T-helper 9 cell (primary cell): Measurements from ENCODE around the gene EVI5L.

Source experiments
- DNase-seq: peaks from one replicate; pipeline ENCODE4 v3.0.0-alpha.2; 2020

EVI5L gene

DNA sequence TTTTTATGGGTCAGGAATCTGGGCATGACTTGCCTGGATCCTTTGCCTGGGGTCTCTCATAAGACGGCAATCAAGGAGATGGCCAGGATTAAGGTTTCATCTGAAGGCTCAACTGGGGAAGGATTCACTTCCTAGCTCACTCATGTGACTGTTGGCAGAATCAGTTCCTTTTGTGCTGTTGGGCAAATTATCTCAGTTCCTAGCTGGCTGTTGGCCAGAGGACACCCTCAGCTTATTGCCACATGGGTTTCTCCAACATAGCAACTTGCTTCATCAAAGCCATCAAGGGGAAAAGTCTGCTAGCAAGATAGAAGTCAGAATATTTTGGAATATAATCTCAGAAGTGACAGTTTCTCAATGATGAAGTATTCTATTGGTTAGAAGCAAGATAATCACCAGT, 12.2 kb upstream of the EVI5L start:
- DNase-seq = no peak

DNA sequence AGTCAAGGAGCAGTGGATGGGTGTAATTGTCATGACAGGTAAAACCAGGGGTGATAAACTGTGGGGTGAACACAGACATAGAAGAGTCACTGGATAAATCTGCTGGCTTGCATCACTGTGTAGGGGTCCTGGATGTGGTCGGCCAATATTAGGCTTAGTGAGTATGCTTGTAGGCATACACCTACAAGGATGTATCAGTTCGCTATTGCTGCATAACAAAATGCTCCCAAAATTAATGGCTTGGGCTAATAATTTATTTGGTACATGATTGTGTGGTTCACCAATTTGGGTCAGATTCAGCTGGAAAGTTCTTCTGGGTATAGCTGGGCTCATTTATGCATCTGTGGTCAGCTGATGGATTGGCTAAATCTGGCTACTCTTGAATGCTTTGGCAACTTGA, 11.2 kb upstream of the EVI5L start:
- DNase-seq = no peak

DNA sequence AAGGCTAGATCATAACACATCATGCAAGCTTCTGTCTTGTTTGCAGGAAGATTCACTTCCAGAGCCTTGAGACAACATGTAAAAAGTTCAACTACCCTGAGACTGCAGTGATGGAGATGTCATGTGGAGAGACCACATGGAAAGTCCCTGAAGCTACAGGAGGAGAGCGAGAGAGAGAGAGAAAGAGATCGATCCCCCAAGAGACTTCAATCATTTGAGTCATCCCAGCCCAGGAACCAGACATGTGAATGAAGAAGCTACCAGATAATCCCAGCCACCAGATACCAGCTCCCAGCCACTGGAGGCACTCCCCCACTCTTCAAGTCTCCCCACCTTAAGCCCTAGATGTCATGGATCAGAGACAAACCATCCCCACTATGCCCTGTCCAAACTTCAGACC, 10.7 kb upstream of the EVI5L start:
- DNase-seq = no peak

DNA sequence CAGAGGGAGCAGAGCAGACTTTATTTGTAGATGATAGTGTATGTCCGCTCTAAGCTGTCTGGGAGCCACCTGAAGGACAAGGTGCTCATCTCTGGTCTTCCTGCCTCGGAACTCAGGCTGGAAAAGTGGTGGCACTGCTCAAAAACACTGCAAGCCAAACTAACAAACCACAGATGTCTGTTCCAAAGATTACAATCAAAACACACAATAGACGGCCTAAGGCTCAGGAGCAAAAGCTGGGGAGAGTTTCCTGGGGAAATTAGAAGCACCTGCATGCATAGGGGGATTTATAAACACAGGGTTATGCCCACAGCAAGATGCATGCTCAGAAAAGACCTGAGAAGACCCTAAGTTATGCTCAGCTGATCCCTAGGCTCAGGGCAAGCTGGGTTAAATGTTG, 9.4 kb upstream of the EVI5L start:
- DNase-seq = no peak

DNA sequence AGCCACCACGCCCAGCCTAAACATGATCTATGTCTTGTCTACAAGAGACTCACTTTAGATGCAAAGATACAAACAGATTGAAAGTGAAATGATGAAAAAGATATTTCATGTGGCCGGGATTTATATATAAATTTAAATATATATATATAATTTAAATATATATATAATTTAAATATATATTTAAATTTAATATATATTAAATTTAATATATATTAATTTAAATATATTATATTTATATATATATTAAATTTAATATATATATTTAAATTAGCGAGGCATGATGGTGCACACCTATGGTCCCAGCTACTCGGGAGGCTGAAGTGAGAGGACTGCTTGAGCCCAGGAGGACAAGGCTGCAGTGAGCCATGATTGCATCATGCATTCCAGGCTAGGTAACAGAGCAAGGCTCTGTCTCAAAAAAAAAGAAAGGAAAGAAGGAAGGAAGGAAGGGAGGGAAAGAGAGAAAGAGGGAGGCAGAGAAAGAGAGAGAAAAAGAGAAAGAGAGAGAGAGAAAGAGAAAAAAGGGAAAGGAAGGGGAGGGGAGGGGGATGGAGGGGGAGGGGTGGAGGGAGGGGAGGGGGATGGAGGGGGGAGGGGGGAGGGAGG, 7.0 kb upstream of the EVI5L start:
- no peak for DNase-seq

DNA sequence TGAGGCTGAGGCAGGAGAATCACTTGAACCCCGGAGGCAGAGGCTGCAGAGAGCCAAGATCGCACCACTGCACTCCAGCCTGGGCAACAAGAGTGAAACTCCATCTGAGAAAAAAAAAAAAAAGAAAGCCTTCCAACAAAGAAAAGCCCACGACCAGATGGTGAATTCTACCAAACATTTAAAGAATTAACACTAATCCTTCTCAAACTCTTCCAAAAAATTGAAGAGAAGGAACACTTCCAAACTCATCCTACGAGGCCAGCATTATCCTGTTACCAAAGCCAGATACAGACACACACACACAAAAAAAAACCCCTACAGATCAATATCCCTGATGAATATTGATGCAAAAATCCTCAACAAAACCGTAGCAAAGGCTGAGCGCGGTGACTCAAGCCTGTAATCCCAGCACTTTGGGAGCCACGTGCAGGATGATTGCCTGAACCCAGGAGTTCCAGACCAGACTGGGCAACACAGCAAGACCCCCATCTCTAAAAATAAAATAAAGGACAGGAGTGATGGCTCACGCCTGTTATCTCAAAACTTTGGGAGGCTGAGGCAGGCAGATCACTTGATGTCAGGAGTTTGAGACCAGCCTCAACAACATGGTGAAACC, 6.2 kb upstream of the EVI5L start:
- no peak for DNase-seq

DNA sequence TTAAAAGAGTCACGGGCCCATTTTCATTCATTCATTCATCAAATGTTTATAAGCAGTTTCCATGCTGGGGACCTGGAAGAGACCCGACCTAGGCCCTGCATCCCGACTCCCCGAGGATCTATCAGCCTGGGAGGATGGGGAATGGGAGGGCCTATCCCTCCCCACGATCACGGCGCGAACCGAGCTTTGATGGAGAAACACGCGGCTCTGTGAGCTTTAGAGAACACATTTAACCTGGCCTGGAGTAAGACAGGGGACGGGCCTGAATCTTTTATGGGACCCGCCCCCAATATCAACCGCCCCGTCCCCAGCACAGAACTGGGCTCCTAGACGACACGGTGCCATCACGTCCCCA, 875 bp upstream of the EVI5L start:
- no peak for DNase-seq

DNA sequence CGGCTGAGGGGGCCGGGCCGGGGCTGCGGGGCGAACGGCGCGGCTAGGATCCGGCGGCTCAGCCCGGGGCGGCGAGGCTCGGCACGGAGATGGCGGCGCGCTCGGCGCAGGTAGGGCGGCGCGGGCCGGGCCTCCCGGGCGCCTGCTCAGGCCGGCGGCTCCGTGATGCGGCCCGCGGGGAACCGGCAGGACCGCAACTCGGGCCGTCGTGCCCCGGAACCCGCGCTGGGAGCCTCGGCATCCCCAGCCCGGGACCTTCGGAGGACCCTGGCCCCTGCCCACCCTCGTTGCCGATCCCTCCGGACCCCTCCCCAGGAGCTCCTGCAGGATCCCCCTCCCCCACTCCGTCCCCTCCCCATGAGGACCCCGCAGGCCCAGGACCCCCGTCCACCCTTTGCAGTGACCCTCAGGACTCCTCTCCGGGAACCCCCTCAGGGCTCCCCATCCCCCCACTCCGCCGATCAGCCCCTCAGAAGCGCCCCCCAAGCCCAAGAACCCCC, 304 bp downstream of the EVI5L start:
- DNase-seq = peak; percentile 12

DNA sequence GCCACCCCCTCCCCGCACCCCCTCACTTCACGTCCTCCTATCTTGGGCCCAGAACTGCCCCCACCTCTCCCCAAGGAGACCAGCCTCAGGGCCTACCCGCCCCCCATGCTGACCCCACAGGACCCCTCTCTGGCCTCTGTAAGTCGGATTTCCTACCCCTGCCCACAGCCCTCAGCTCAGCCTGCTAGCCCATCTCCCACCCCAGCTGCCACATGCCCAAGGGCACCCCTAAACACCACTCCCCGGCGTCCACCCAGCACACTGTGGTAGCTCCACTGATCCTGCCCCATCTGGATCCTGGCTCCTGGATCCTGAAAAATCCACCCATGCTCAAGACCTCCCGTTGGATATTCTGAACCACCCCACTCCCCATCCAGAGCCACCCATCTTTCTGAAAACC, 805 bp downstream of the EVI5L start:
- no peak for DNase-seq

DNA sequence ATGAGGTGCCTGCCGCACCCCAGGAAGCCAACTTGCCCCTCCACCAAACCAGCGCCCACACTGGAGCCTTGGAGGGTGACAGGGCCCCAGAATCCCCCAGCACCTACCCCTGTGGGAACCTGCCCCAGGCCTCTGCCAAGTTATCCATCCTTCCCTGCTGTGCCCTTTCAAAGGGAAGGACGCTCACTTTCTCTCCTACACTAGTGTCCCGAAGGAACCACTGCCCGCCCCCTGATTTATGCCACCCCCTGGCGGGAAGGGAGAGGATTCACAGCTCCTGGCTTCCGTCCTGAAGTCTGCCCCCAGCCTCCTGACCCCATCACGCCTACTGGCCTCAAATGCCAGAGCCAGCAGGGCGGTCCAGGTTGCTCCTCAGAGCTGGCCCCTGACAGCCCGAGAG, 1.4 kb downstream of the EVI5L start:
- DNase-seq = no peak

DNA sequence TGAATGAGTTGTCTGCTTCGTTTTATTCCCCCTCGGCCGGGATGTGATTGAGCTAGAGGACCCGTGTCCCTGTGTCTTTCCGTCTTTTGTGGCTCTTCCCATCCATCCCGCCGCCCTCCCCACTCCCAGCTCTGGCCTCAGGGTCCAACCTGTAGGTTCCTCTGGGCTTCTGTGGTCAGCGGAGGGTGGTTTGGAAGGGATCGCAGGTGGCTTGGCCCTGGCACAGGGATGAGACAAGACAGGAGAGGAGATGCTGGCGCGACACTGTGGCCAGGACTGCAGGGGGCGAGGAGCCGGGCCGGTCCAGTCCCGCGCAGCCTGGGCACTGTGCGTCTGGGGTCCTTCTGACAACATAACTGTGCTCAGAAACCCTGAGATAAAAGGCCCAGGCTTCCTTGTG, 2.0 kb downstream of the EVI5L start:
- no peak for DNase-seq

DNA sequence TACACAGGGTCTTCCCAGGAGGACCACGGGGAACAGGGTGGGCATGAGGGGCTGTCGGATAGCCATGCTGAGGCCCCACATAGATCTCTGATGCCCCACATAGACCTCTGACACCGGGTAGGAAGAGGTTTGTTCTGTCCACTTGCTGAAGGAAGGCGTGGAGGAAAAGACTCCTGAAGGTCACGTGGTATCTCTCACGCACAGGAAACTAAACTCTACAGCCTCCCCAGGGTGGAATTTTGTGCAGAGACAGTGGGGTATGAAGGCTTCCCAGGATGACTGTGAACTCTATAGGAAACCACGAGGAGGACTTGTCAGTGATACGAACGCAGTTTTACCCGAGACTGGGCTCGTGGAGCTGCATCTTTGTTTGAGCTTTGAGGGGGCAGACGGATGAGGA, 2.8 kb downstream of the EVI5L start:
- DNase-seq = no peak

DNA sequence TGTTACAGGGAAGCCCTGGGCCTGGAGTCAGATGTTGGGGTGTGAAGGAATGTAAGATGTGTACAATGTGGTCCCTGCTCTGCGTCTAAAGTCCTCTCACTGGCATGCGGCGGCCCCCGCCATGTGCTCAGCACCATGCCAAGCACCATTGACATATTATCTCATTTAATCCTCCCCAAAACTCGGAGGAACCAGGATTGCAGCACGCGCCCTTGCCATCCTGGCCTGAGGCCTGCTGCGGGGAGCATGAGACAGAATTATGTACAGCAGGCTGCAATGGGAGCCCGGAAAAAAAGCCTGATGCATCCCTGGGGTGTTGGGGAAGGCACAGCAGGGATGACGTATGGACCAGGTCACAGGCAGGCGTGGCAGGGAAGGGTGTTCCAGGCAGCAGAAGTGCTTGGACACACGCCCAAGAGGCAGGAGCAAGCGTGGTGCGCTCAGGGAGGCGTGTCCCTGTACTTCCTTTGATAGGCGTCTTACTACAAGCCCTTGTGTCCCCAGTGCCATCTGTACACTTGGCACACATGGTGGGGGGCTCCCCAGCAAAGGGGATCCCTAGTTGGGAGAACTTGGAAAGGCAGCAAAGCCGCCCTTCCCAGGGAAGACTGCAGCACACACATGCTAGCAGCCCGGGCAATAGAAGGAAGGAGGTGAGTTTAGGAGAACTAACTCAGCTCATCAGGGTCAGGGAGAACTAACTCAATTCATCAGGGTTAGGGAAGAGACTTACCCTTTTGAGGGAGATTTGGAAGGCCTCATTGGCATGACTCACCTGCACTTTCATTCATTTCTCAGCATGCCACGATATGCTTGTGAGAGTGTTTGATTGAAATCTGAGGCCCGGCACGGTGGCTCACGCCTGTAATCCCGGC, 3.4 kb downstream of the EVI5L start:
- no peak for DNase-seq

DNA sequence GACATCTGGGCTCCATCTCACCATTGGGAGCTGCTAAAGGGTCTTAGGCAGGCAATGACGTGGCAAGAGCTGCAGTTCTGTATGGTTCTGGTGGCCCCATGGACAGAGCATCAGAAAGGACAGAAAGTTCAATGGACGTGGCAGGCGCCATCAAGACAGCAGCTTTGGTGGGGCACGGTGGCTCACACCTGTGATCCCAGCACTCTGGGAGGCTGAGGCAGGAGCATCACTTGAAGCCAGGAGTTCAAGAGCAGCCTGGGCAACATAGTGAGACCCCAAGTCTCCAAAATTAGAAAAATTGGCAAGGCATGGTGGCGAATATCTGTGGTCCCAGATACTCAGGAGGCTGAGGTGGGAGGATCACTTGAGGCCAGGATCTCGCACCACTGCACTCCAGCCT, 9.5 kb downstream of the EVI5L start:
- DNase-seq = no peak

DNA sequence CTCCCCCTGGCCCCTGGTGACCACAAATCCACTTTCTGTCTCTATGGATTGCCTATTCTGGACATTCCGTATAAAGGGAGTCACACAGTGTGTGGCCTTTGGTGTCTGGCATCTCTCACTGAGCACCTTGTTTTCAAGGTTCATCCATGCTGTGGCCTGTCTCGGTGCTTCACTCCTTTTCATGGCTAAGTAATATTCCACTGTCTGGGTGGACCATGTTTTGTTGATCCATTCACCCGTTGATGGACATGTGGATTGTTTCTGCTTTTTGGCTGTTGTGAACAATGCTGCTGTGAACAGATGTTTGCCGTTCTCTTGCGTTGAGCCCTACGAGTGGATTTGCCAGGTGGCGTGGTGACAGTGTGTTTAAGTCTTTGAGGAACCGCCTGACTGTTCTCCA, 10.6 kb downstream of the EVI5L start:
- no peak for DNase-seq

DNA sequence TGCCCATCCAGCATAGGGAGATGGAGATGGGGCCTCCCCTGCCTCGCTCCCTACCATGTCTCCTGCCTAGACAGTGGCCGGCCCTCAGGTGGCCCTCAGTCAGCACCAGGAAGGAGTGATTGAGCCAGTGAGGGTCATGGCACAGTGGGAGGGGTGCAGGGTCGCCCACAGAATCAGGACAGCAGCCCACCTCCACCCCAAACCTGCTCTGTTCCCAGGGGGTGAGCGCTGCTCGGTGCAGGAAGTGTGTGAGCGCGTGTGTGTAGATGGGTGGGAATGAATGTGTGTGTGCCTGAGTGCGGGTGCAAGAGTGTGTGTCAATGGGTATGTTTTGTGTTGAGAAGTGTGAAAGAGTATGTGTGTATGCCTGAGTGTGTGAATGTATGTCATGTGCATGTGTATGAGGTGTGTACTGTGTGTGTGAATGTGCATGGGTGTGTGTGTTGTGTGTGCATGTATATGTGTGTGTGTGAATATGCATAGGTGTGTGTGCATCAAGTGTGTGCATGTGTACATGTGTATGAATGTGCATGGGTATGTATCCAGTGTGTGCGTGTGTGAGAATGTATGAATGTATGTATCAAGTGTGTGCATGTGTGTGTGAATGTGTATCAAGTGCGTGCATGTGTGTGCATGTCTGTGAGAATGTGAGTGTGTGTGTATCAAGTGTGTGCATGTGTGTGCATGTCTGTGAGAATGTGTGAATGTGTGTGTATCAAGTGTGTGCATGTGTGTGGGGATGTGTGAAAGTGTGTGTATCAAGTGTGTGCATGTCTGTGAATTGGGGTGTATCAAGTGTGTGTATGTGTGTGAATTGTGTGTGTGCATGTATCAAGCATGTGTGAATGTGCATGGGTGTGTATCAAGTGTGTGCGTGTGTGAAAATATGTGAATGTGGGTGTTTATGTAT, 12.0 kb downstream of the EVI5L start:
- DNase-seq = no peak

DNA sequence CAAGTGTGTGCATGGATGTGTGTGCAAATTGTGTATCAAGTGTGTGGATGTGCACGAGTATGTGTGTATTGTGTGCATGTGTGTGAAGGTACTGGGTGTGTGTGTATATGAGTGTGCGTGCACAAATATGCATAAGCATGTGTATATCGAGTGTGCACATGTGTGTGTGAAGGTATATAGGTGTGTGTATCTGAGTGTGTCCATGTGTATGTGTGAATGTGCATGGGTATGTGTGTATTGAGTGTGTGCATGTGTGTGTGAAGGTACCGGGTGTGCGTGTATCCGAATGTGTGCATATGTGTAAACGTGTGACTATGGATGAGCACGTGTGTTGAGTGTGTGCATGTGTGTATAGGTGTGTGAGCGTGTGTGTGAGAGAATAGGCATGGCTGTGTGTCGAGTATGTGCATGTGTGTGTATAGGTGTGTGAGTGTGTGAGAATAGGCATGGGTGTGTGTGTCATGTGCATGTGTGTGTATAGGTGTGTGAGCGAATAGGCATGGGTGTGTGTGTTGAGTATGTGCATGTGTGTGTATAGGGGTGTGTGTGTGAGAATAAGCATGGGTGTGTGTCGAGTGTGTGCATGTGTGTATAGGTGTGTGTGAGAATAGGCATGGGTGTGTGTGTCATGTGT, 12.8 kb downstream of the EVI5L start:
- no peak for DNase-seq

DNA sequence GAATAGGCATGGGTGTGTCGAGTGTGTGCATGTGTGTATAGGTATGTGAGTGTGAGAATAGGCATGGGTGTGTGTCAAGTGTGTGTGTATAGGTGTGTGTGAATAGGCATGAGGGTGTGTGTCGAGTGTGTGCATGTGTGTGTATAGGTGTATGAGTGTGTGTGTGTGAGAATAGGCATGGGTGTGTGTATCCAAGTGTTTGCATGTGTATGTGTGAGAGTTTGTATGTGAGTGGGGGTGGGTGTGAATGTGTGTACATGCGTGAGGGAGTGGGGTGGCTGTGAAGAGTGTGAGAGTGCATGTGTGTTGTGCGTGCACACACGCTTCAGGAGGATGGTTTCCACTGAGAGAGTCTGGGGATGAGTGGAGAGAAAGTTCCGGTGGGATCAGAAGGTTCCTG, 13.5 kb downstream of the EVI5L start:
- DNase-seq = no peak

DNA sequence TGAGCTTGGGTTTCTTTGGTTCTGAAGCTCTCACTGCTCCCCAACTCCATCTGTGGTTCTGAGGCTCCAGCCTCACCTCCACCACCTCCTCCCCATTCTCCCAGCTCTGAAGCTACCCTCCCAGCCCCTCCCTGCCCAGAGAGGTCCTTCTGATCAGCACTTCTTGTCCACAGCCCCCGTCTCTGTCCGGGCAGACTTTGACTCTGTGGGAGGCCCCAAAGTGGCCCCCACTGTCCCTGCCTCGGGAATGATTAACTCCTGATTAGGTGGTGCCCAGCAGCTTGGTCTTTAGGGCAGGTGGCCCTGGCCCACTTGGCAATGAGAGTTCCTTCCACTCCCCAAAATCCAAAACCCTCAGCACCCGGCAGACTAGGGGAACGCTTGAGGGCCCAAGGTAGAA, 14.4 kb downstream of the EVI5L start:
- DNase-seq = no peak

DNA sequence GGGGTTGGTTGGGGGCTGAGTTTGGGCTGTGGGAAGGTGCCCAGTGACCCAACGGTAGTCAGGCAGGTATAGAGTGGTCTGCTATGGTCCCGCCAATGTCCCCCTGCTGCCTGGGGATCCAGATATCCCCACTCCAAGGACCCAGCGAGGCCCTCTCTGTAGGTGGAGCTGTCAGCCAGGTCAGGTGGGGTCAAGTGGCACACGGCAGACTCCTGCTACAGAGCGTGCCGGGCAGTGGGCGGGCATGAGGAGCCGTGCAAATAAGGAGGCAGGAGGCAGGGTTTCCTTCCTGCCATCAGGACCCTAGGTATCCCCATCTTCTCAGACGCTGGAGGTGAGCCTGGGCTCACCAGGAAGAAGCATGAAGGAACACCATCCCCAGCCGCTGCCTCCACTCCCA, 14.9 kb downstream of the EVI5L start:
- DNase-seq = no peak

DNA sequence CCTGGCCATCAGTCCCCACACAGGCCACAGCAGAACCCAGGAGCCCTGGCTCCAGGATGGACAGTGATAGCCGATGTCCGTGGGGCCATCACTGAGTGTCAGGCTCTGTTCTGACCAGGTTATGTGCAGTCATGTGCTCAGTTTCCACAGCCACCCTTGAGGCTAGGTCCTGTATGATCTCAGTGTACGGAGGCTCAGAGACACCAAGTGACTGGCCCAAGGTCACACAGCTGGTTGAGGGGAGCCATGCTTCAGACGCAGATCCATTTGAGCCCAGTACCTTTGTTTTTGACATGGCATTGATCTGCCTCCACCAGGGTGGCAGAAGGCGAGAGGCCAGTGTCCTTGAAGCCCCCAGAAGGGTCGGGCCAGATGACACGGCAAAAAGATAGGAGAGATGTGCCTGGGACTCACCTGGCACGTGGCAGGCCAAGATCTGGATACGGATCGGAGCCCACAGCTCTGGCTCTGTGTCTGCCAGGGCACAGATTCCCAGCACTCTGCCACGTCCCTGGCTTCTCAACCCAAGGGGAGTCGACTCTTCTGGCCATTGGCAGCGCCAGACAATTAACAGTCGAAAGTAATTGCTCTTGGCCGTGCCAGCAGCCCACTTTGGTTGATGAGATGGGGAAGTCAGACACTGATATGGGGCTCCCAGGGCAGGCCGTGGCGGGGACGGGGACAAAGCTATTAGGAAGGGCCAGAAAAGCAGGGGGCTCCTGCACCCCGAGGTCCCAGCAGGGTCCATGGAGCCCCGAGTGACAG, 15.6 kb downstream of the EVI5L start:
- DNase-seq = no peak

DNA sequence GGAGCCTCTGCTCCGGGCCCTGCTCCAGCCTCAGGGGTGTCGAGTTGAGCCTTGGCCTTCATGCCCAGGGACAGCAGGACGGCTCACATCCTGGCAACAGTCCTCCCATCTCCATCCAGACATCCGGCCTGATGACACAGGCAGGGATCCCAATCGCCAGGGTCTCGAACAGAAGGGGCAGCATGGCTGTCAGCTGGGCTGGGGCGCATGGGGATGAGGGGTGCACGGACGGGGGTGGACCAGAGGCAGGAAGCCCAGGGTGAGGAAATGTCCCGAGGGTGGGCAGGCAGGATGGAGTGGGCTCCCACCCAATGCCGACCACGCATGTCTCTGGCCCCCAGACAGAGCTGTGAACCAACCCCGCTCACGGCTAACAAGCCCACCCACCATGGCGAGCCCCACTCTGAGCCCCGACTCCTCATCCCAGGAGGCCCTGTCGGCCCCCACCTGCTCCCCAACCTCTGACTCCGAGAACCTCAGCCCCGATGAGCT, 16.2 kb downstream of the EVI5L start:
- DNase-seq = no peak
